GM12878 (cell line): ENCODE data around the gene NKAIN4. TPM values are rescaled to one million over a fixed set of nuclear protein-coding genes. Genes with fewer than 3 reads are reported as not detected.

ENCODE experiments used
- ATAC-seq: fragments of 200-7000 bp; cut with Tn5 transposase; 3 replicates; pipeline ENCODE4 v1.9.1; 2020; ENCODE audit warnings: mild to moderate bottlenecking, moderate library complexity
- BruUV-seq: library from RNA; stranded (reverse); fragments of 400-500 nt; replicated peaks from 2 replicates; lab custom pipeline; 2021; lab: Mats Ljungman, UMichigan
- CTCF ChIA-PET: fragments of 300-600 bp; sonication (Branson Sonifier 250); formaldehyde crosslinking; extraction: SDS; loops from one replicate; lab custom pipeline; 2021; ENCODE audit warnings: inconsistent platforms; lab: Yijun Ruan, JAX
- POLR2A ChIA-PET: fragments of 350-600 bp; formaldehyde crosslinking; extraction: SDS; loops from one replicate; lab custom pipeline; 2021; ENCODE audit warnings: inconsistent platforms; lab: Charles Lee
- RAD21 ChIA-PET: fragments of 300-600 bp; sonication (Branson Sonifier 250); formaldehyde crosslinking; loops from one replicate; lab custom pipeline; 2023; ENCODE audit warnings: antibody characterized with exemption; ENCODE audit not compliant: unreplicated experiment; lab: Charles Lee
- SMC1A ChIA-PET: fragments of 300-600 bp; sonication (Branson Sonifier 250); formaldehyde crosslinking; loops from one replicate; lab custom pipeline; 2023; ENCODE audit not compliant: unreplicated experiment, uncharacterized antibody; lab: Charles Lee
- DNase-seq: peaks from one replicate; pipeline ENCODE4 v3.0.0-alpha.2; 2011; ENCODE audit warnings: low read depth, low spot score
- FAIRE-seq: peaks from 3 replicates; lab custom pipeline; 2011; peaks lifted over from hg19 to GRCh38; lab: Jason Lieb, UNC
- H2AFZ ChIP-seq: 2 replicates; pipeline ENCODE4 v1.6.0; 2011; ENCODE audit warnings: low read depth, low read length, control low read depth; ENCODE audit not compliant: control insufficient read depth
- H3K27ac ChIP-seq: 2 replicates; pipeline ENCODE4 v1.5.1; 2011; ENCODE audit warnings: control low read depth; ENCODE audit not compliant: control insufficient read depth, insufficient read depth
- H3K27me3 ChIP-seq, 2 experiments: replicated peaks in 1 of 2; 2 replicates each; pipeline versions ENCODE4 v1.6.0 to v1.6.1; 2011; ENCODE audit warnings: low read length in 1 of 2; ENCODE audit not compliant: control insufficient read depth in 2 of 2, insufficient read depth in 2 of 2
- H3K36me3 ChIP-seq, 2 experiments: 2 replicates each; pipeline ENCODE4 v1.5.1; 2011; ENCODE audit warnings: low read length in 1 of 2; ENCODE audit not compliant: control insufficient read depth in 2 of 2, insufficient read depth in 2 of 2
- H3K4me1 ChIP-seq: 2 replicates; pipeline ENCODE4 v1.6.1; 2011; ENCODE audit warnings: mild to moderate bottlenecking, low read length, moderate library complexity, mixed read lengths; ENCODE audit not compliant: control insufficient read depth, insufficient read depth
- H3K4me2 ChIP-seq: 2 replicates; pipeline ENCODE4 v1.6.0; 2011; ENCODE audit warnings: control low read depth; ENCODE audit not compliant: control insufficient read depth, insufficient read depth
- H3K4me3 ChIP-seq: fragments of 200-600 bp; sonication (generic); 2 replicates; pipeline ENCODE4 v1.5.1; 2016
- H3K79me2 ChIP-seq: 2 replicates; pipeline ENCODE4 v1.6.0; 2011; ENCODE audit warnings: low read length; ENCODE audit not compliant: control insufficient read depth, insufficient read depth
- H3K9ac ChIP-seq: 2 replicates; pipeline ENCODE4 v1.8.0; 2011; ENCODE audit warnings: low read length, control low read depth, mixed read lengths; ENCODE audit not compliant: control insufficient read depth, insufficient read depth
- H3K9me3 ChIP-seq: replicated peaks from 3 replicates; pipeline ENCODE4 v1.5.1; 2011; ENCODE audit warnings: mild to moderate bottlenecking, low read length; ENCODE audit not compliant: control insufficient read depth, insufficient read depth
- H4K20me1 ChIP-seq: 2 replicates; pipeline ENCODE4 v1.6.0; 2011; ENCODE audit not compliant: control insufficient read depth, insufficient read depth
- BHLHE40 ChIP-seq, 2 experiments: fragments of 450-650 bp in 1 of 2; IDR thresholded peaks; 2 replicates each; pipeline ENCODE4 v1.6.1; 2011 to 2017; ENCODE audit warnings: low read depth in 2 of 2, borderline replicate concordance in 1 of 2, improper control_type of control experiment in 1 of 2, low read length in 1 of 2, mild to moderate bottlenecking in 1 of 2
- EED ChIP-seq: sonication (generic); IDR thresholded peaks from 2 replicates; pipeline ENCODE4 v1.6.1; 2016; ENCODE audit warnings: antibody characterized with exemption, low read depth
- IKZF1 ChIP-seq: fragments of 450-650 bp; conservative IDR thresholded peaks from 2 replicates; pipeline ENCODE4 v1.6.1; 2017; ENCODE audit warnings: antibody characterized with exemption, mild to moderate bottlenecking
- LARP7 ChIP-seq: fragments of 450-650 bp; IDR thresholded peaks from 2 replicates; pipeline ENCODE4 v1.6.1; 2017; ENCODE audit warnings: mild to moderate bottlenecking
- POLR2A ChIP-seq: IDR thresholded peaks from 2 replicates; pipeline ENCODE4 v1.6.1; 2011; ENCODE audit warnings: low read depth, mild to moderate bottlenecking, low read length
- POLR2AphosphoS2 ChIP-seq: IDR thresholded peaks from 2 replicates; pipeline ENCODE4 v1.6.1; 2011; ENCODE audit warnings: low read depth, mild to moderate bottlenecking, low read length, improper control_type of control experiment, moderate library complexity
- POLR2AphosphoS5 ChIP-seq: IDR thresholded peaks from 2 replicates; pipeline ENCODE4 v1.6.1; 2011; ENCODE audit warnings: mild to moderate bottlenecking, low read length, inconsistent platforms
- RB1 ChIP-seq: fragments of 450-650 bp; formaldehyde crosslinking; IDR thresholded peaks from 2 replicates; pipeline ENCODE4 v1.6.1; 2017; ENCODE audit warnings: mild to moderate bottlenecking, borderline replicate concordance
- TBL1XR1 ChIP-seq: IDR thresholded peaks from 2 replicates; pipeline ENCODE4 v1.6.1; 2012; ENCODE audit warnings: low read depth, low read length, improper control_type of control experiment
- YY1 ChIP-seq: IDR thresholded peaks from 2 replicates; pipeline ENCODE4 v1.6.1; 2011; ENCODE audit warnings: low read depth, mild to moderate bottlenecking, low read length
- ZSCAN29 ChIP-seq: fragments of 450-650 bp; IDR thresholded peaks from 2 replicates; pipeline ENCODE4 v1.6.1; 2017; ENCODE audit warnings: mild to moderate bottlenecking, moderate library complexity
- ZZZ3 ChIP-seq: IDR thresholded peaks from 2 replicates; pipeline ENCODE4 v1.6.1; 2011; ENCODE audit warnings: low read depth; ENCODE audit not compliant: control insufficient read depth, insufficient read length
- WGBS: methylation state at CpG from one replicate; pipeline ENCODE4 v1.1.6; 2016; ENCODE audit warnings: low lambda C conversion rate; ENCODE audit not compliant: insufficient replicate concordance, insufficient coverage; ENCODE audit errors: missing lambda C conversion rate; 5-methylcytosine and 5-hydroxymethylcytosine counted together
- in situ Hi-C: fragments of 300-500 bp; cut with MboI; formaldehyde crosslinking; loops from 9 replicates; pipeline ENCODE4 v1.14.3; 2018; ENCODE audit warnings: mixed read lengths
- intact Hi-C: fragments of 100-400 bp; cut with micrococcal nuclease; formaldehyde crosslinking; loops from one replicate; pipeline ENCODE4 v1.14.2; 2022; ENCODE audit not compliant: unreplicated experiment
- polyA plus RNA-seq, 11 experiments: library from polyadenylated mRNA; depleted of rRNA in 4 of 11; unstranded in 6 of 11; stranded (reverse) in 5 of 11; fragments of >200 nt; fragmentation: Nextera tagmentation in 4 of 11; fragmentation: Illumina TruSeq in 1 of 11; extraction: Ambion mirVana in 4 of 11; extraction: Trizol in 1 of 11; gene quantifications; 1 replicate in 1 of 11; 2 replicates in 10 of 11; pipeline versions ENCODE4 v1.2.1 to v1.2.3, GENCODE V29; 2011 to 2016; ENCODE audit warnings: inconsistent platforms in 2 of 11, missing spikeins in 2 of 11, low read depth in 1 of 11
- total RNA-seq, 4 experiments: library from RNA; depleted of rRNA in 3 of 4; stranded (reverse); fragments of >200 nt in 3 of 4; fragmentation: Illumina TruSeq in 1 of 4; extraction: Trizol in 1 of 4; gene quantifications; 2 replicates each; pipeline versions ENCODE4 v1.2.1 to v1.2.3, GENCODE V29; 2013 to 2021
- TF ChIP-seq, protein P1 (sequence below): IDR thresholded peaks from 2 replicates; pipeline ENCODE4 v1.6.1; 2012; ENCODE audit warnings: low read depth, low read length, improper control_type of control experiment
- TF ChIP-seq, protein P2 (sequence below): IDR thresholded peaks from 2 replicates; pipeline ENCODE4 v1.6.1; 2012; ENCODE audit warnings: low read depth, low read length, improper control_type of control experiment
- TF ChIP-seq, protein P3 (sequence below): fragments of 450-650 bp; IDR thresholded peaks from 2 replicates; pipeline ENCODE4 v1.6.1; 2014; ENCODE audit warnings: mild to moderate bottlenecking
- TF ChIP-seq, protein P4 (sequence below): fragments of 450-650 bp; IDR thresholded peaks from 2 replicates; pipeline ENCODE4 v1.6.1; 2017; ENCODE audit warnings: borderline replicate concordance

Gene NKAIN4
- total and polyA plus RNA-seq, 10 of the 15 experiments (the other 5 are each of a cell fraction or from before 2014, with no cell fraction given), result 0.11 TPM; not detected in 9

- FAIRE-seq, result no peak
- Histone ChIP-seq H3K9me3 (no peaks in the 10 kb centered on the region), H3K4me3 (no peak overlapping the region), H4K20me1 (no peaks in the 10 kb centered on the region), H3K27me3 (no peaks in the 10 kb centered on the region; a peak in 1 of 4 replicates), H3K9ac (no peak overlapping the region), H3K27ac (no peak overlapping the region), H3K4me2 (no peak overlapping the region), H3K79me2 (no peaks in the 10 kb centered on the region), H3K36me3 (peaks cover 2 to 6% of the 10 kb centered on the region in 2 experiments; a peak in 3 of 4 replicates), H2AFZ (no peak overlapping the region), H3K4me1 (no peaks in the 10 kb centered on the region)
- 36% methylated on average over 26 of the region's 26 CpGs for whole genome bisulfite sequencing
- no TSS peak for BruUV-seq
- POLR2A ChIA-PET, result no interaction called here
- SMC1A ChIA-PET, result interaction anchor here (0.7 kb wide), 1 partner anchor 852 kb away, joined by 3 read pairs; no protein-coding TSS in a partner anchor
- RAD21 ChIA-PET, result no interaction called here
- CTCF ChIA-PET, result interaction anchor here (1.8 to 3.1 kb wide), 2 partner anchors 10 to 67 kb away, joined by 5 to 19 read pairs; no protein-coding TSS in a partner anchor
- in situ Hi-C loops, result no loop called here
- DNase-seq, result no peak
- intact Hi-C loops, result no loop called here
- ATAC-seq, result peak; percentile 87
- TF ChIP-seq BHLHE40 (IDR thresholded peaks at IDR 0.05; ENCODE audit: borderline replicate concordance in 1 of 2, low read depth in 2 of 2, low read length in 1 of 2) (no peak), ZSCAN29 (no peak), POLR2AphosphoS2 (no peak), LARP7 (no peak), IKZF1 (no peak), POLR2AphosphoS5 (no peak), RB1 (no peak), POLR2A (peak; percentile 48), ZZZ3 (no peak), EED (no peak), YY1 (0 out of 2 replicates have a peak, but pooled peaks have one; percentile 38), TBL1XR1 (no peak)
- TF ChIP-seq, protein P1, sequence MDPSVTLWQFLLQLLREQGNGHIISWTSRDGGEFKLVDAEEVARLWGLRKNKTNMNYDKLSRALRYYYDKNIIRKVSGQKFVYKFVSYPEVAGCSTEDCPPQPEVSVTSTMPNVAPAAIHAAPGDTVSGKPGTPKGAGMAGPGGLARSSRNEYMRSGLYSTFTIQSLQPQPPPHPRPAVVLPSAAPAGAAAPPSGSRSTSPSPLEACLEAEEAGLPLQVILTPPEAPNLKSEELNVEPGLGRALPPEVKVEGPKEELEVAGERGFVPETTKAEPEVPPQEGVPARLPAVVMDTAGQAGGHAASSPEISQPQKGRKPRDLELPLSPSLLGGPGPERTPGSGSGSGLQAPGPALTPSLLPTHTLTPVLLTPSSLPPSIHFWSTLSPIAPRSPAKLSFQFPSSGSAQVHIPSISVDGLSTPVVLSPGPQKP, result no peak
- TF ChIP-seq, protein P2, sequence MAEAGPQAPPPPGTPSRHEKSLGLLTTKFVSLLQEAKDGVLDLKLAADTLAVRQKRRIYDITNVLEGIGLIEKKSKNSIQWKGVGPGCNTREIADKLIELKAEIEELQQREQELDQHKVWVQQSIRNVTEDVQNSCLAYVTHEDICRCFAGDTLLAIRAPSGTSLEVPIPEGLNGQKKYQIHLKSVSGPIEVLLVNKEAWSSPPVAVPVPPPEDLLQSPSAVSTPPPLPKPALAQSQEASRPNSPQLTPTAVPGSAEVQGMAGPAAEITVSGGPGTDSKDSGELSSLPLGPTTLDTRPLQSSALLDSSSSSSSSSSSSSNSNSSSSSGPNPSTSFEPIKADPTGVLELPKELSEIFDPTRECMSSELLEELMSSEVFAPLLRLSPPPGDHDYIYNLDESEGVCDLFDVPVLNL, result no peak
- TF ChIP-seq, protein P3, sequence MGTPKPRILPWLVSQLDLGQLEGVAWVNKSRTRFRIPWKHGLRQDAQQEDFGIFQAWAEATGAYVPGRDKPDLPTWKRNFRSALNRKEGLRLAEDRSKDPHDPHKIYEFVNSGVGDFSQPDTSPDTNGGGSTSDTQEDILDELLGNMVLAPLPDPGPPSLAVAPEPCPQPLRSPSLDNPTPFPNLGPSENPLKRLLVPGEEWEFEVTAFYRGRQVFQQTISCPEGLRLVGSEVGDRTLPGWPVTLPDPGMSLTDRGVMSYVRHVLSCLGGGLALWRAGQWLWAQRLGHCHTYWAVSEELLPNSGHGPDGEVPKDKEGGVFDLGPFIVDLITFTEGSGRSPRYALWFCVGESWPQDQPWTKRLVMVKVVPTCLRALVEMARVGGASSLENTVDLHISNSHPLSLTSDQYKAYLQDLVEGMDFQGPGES, result no peak
- TF ChIP-seq, protein P4, sequence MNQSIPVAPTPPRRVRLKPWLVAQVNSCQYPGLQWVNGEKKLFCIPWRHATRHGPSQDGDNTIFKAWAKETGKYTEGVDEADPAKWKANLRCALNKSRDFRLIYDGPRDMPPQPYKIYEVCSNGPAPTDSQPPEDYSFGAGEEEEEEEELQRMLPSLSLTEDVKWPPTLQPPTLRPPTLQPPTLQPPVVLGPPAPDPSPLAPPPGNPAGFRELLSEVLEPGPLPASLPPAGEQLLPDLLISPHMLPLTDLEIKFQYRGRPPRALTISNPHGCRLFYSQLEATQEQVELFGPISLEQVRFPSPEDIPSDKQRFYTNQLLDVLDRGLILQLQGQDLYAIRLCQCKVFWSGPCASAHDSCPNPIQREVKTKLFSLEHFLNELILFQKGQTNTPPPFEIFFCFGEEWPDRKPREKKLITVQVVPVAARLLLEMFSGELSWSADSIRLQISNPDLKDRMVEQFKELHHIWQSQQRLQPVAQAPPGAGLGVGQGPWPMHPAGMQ, result no peak
These were observed 36.6 kb upstream of the NKAIN4 start for GRCh38 chr20:63290677-63291472.
